Epithelial cell of prostate (primary cell): Measurements from ENCODE around the gene FRAT2.
A peak's percentile ranks its signal among the peaks of the same experiment; 100 is the strongest.

Source experiments
- DNase-seq: peaks from one replicate; pipeline ENCODE4 v3.0.0-alpha.2; 2011; ENCODE audit warnings: low read depth, low spot score
- H3K27ac ChIP-seq: fragments of 450-650 bp; 2 replicates; pipeline ENCODE4 v1.5.1; 2017; ENCODE audit warnings: mild to moderate bottlenecking

Gene FRAT2, protein sequence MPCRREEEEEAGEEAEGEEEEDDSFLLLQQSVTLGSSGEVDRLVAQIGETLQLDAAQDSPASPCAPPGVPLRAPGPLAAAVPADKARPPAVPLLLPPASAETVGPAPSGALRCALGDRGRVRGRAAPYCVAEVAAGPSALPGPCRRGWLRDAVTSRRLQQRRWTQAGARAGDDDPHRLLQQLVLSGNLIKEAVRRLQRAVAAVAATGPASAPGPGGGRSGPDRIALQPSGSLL

GRCh38 chr10:97334370-97335175 lies at the start of gene FRAT2:
Gene FRAT2 (minus strand): TSS chr10:97334729. CDS start chr10:97334572, 157 bp downstream.
- DNase-seq = peak; percentile 55
- peak within 1 kb of the TSS; percentile 72 for H3K27ac ChIP-seq

DNA sequence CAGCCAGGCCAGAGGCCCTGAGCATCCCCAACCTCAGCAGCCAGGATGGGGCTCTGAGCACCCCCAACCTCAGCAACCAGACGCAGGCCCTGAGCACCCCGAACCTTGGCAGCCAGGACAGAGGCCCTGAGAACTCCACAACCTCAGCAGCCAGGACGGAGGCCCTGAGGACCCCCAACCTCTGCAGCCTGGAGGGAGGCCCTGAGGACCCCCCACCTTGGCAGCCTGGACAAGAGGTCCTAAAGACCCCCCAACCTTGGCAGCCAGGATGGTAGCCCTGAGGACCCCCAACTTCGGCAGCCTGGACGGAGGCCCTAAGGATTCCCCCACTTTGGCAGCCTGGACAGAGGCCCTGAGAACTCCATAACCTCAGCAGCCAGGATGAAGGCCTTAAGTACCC lies 49.6 kb upstream of the FRAT2 start:
- DNase-seq = no peak
- no peak overlapping the region for H3K27ac ChIP-seq

DNA sequence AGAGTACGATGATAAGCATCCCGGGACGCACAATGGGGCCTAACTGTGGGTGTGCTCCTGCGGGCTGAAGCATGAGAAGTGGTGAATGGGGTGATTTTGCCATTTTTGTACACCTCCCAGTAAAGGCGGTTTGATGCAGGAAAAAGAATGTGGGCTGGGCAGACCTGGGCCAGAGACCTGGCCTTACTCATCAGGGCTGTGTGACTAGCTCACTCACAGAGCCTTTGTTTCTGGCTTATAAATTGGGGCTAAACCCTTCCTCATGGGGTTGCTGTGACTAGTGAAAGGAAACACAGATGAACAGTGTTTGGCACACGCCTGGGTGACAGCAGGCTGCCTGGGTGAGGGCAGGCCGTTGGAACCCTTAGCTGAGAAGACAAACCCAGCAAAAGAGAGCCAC lies 48.6 kb upstream of the FRAT2 start:
- peak; percentile 18 for DNase-seq
- peak overlapping the region; percentile 18 for H3K27ac ChIP-seq

- H3K27ac ChIP-seq = no peak overlapping the region
- no peak for DNase-seq
Observed at GRCh38 chr10:97381626-97382025, 47.1 kb upstream of the FRAT2 start.

DNA sequence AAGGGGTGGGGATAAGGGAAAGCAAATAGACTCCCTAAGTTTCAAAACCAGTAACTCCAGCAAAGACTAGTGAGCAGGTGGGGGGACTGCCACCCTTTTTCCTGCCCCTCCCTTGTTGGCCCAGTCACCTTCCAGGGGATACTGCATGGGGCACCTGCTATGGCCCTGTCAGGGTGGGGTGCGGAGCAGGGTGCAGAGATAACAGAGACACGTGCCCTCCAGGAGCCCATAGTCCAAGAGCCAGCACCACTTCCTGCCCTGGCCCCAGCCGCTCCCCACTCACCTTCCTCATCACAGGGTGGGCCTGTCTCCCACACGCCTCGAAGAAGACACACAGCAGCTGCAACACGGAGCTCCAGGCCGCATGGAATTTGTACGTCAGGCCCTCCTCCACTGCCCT lies 46.0 kb upstream of the FRAT2 start:
- no peak for DNase-seq
- no peak overlapping the region for H3K27ac ChIP-seq

DNA sequence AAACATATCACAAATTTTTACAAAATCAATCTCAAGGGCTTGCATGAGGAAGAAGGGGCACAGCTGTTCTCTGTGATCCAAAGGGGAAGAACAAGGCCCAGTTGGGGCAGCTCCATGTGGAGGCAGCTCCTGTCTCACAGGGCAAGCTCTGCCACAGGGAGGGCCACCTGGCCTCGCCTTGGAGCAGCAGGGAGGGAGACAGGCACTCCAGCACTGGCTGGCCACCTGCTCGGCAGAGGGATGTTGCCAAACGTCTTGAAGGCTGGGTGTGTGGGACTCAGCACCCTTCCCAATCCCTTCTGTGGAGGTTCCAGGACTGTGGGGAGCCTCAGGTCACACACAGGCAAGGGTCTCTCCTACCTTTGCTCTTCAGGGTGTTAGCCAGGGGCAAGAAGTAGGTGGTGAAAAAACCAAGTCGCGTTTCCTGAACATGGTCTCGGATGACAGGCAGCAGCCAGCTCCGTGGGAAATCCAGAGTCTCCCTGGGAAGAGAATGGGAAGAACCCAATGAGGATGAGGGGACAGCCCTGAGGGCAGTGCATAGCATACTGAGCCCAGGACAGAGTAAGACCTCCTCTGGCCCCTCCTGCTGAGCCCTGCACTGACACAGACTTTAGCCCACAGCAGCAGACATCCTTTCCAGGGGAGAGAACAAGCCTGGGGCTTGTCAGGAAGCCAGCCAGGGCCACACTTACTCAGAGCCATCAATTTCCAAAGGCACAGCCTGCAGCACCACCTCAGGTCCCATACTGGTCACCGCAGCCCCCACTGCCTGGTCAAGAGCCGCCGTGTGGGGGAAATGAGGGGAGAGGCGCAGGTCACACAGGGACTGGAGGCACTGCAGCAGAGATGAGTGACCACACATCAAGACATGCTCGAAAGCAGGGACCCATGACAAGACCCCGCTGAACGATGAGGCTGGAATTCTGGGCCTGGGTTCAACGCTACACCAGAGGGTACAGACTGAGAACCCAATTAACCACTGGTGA lies 44.7 kb upstream of the FRAT2 start:
- no peak overlapping the region for H3K27ac ChIP-seq

GRCh38 chr10:97376413-97376812 lies 41.9 kb upstream of the FRAT2 start:
- H3K27ac ChIP-seq = no peak overlapping the region
- no peak for DNase-seq

More for the DNA sequence above, 44.7 kb upstream of the FRAT2 start:
- no peak for DNase-seq

GRCh38 chr10:97373456-97373855 lies 38.9 kb upstream of the FRAT2 start:
- H3K27ac ChIP-seq = no peak overlapping the region
- no peak for DNase-seq

GRCh38 chr10:97372233-97372875 lies 37.8 kb upstream of the FRAT2 start:
- DNase-seq = no peak
- no peak overlapping the region for H3K27ac ChIP-seq

GRCh38 chr10:97371696-97372095 lies 37.2 kb upstream of the FRAT2 start:
- H3K27ac ChIP-seq = no peak overlapping the region
- no peak for DNase-seq

GRCh38 chr10:97367126-97367649 lies 32.7 kb upstream of the FRAT2 start:
- no peak overlapping the region for H3K27ac ChIP-seq
- DNase-seq = no peak

DNA sequence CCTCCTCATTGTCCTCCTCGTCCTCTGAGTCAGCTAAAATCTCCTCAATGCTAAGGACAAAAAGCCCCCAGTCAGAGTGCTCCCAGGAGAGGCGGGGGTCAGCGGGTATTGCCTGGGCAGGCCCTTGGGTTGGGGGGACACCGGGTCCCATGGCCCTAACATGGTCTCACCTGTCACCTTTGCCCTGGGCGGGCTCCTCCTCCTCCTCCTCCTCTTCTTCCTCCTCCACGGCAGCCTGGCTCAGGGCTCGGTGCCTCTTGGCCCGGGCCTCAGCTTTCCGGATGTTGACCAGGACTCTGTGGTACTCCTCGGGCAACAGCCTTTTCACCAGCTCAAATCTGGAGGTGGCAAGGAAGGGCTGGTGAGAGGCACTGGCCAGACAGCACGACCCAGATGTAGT lies 32.0 kb upstream of the FRAT2 start:
- DNase-seq = no peak

GRCh38 chr10:97365761-97366351 lies 31.3 kb upstream of the FRAT2 start:
- DNase-seq = no peak
- no peak overlapping the region for H3K27ac ChIP-seq

More for the DNA sequence above, 32.0 kb upstream of the FRAT2 start:
- no peak overlapping the region for H3K27ac ChIP-seq

DNA sequence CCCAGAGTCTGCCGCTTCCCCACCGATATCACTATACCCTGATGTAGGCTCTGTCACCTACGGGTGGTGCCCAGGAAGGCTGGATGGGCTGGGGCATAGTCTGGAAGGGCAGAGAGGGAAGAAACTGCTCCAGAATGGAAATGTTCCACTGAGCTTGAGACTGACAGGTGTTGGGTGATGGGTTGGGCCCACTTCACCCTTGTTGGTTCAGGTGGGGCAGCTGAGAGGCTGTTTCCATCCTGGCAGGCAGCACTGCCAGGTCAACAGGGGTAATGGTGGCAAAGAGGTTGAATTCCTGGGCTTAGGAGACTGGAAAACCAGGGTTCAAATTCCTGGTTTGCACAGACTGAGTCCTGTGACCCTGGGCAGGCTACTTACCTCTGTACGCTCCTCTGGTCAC lies 28.5 kb upstream of the FRAT2 start:
- DNase-seq = no peak

GRCh38 chr10:97362310-97363033 lies 27.9 kb upstream of the FRAT2 start:
- H3K27ac ChIP-seq = no peak overlapping the region
- DNase-seq = no peak

More for the DNA sequence above, 28.5 kb upstream of the FRAT2 start:
- no peak overlapping the region for H3K27ac ChIP-seq

GRCh38 chr10:97361537-97361901 lies 27.0 kb upstream of the FRAT2 start:
- H3K27ac ChIP-seq = no peak overlapping the region
- no peak for DNase-seq

DNA sequence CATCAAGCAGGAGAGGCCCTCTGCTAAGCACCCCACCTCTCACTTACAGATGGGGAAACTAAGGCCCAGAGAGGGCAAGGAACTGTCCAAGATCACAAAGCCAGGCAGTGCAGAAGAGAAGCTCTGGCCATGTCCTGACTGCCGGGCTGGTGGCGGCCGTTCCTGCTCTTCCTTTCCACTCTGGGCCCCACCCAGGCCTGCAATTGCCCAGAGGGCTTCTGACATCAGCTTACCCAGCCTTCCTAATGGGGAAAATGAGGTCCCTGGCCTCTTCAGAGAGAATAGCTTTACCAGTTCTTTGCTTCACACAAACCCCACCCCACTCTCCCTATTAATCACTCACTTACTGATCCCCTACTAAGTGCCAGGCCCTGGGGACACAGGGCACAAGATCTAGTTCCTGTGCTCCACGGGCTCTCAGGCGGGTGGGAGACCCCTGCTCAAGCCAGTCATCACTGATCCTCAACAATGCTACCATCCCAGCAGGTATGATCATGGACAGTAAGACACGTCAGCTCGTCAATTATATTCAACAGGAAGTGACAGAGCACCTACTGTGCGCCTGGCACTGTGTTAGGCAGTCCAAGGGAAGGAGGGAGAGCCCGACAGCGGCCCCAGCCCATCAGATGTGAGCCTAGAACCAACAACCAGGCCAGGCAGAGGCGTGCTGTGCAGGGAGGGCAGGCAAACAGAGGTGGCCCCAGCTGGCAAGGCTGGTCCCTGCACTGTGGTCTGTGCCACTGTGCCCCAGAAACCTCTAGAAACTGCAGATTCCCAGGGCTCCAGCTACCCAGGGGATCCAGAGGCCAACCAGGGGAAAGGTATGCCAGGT lies 26.4 kb upstream of the FRAT2 start:
- H3K27ac ChIP-seq = no peak overlapping the region
- no peak for DNase-seq

DNA sequence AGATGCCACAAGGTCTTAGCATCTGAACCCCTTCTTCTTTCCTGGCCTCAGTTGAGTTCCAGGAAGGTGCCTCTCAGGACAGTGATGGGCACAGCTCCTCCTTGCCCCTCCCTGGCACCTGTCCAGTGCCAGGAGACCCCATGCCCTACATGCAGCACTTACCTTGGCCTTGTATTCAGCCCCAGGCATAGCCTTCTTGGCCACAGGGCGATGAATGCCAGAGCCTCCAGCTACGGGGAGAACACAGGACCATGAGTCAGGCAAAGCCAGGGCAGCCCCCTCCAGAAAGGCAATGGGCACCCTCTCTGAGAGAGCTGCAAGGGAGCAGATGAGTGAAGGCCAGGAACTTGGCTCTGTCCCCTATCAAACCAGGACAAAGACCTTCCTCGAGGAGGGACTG lies 24.3 kb upstream of the FRAT2 start:
- no peak for DNase-seq
- no peak overlapping the region for H3K27ac ChIP-seq
